NCI-H1436 treated with DMSO at 0.1 percent for 48 hours (cell line): ENCODE data around the gene XYLT1.
"Not testable (repeated sequence)": the region's sequence is repeated elsewhere in the genome, so short reads cannot be mapped to it uniquely, and the experiment has no call there.

Experiments used
- DNase-seq: peaks from one replicate; lab custom pipeline; 2025; lab: John Stamatoyannopoulos, UW

Gene XYLT1

GRCh38 chr16:17431968-17432625, 38.7 kb downstream of the XYLT1 start:
- DNase-seq, result no peak

- DNase-seq, result no peak
Measured at GRCh38 chr16:17431012-17431411, 39.7 kb downstream of the XYLT1 start.

GRCh38 chr16:17426451-17426850, 44.3 kb downstream of the XYLT1 start:
- no peak for DNase-seq

- no peak for DNase-seq
Measured at GRCh38 chr16:17424771-17425170, 46.0 kb downstream of the XYLT1 start.

- DNase-seq, result no peak
Measured at GRCh38 chr16:17423221-17423620, 47.5 kb downstream of the XYLT1 start.

GRCh38 chr16:17420816-17421215, 49.9 kb downstream of the XYLT1 start:
- no peak for DNase-seq

- DNase-seq, result no peak
Measured at GRCh38 chr16:17419266-17419665, 51.5 kb downstream of the XYLT1 start.

- no peak for DNase-seq
Measured at GRCh38 chr16:17417740-17418139, 53.0 kb downstream of the XYLT1 start.

- no peak for DNase-seq
Measured at GRCh38 chr16:17416461-17417311, 54.1 kb downstream of the XYLT1 start.

- no peak for DNase-seq
Measured at GRCh38 chr16:17414916-17415315, 55.8 kb downstream of the XYLT1 start.

- no peak for DNase-seq
Measured at GRCh38 chr16:17414421-17414820, 56.3 kb downstream of the XYLT1 start.

- DNase-seq, result no peak
Measured at GRCh38 chr16:17413508-17413907, 57.3 kb downstream of the XYLT1 start.

GRCh38 chr16:17412791-17413190, 58.0 kb downstream of the XYLT1 start:
- no peak for DNase-seq

GRCh38 chr16:17412221-17412620, 58.5 kb downstream of the XYLT1 start:
- DNase-seq, result no peak

- DNase-seq, result no peak
Measured at GRCh38 chr16:17411263-17411662, 59.5 kb downstream of the XYLT1 start.

GRCh38 chr16:17410316-17410715, 60.4 kb downstream of the XYLT1 start:
- DNase-seq, result not testable (repeated sequence)

GRCh38 chr16:17409894-17410293, 60.9 kb downstream of the XYLT1 start:
- DNase-seq, result no peak

GRCh38 chr16:17408955-17409441, 61.8 kb downstream of the XYLT1 start:
- no peak for DNase-seq

- DNase-seq, result no peak
Measured at GRCh38 chr16:17408296-17408695, 62.5 kb downstream of the XYLT1 start.

- no peak for DNase-seq
Measured at GRCh38 chr16:17407321-17407720, 63.4 kb downstream of the XYLT1 start.

- no peak for DNase-seq
Measured at GRCh38 chr16:17404941-17405689, 65.6 kb downstream of the XYLT1 start.

GRCh38 chr16:17403859-17404545, 66.8 kb downstream of the XYLT1 start:
- DNase-seq, result no peak
